ENCODE results near the gene ZNF736. TPM values are rescaled to one million over a fixed set of nuclear protein-coding genes. Genes with fewer than 3 reads are reported as not detected.

ZNF736 gene
- total RNA-seq: 10.6 and 19.1 TPM in 2 replicates

GRCh38 chr7:64313740-64314491 lies at the start of gene ZNF736:
TSS of gene ZNF736 (plus strand) at chr7:64313961. CDS start at chr7:64314151, 190 bp downstream.

Other genes with a start within 250 kb of the ZNF736 start
- not detected in 2 replicates for gene ZNF735, start 106.8 kb upstream of the ZNF736 start, total RNA-seq
- not detected in 2 replicates for gene ZNF679, start 85.5 kb upstream of the ZNF736 start, total RNA-seq
- gene ZNF680, start 249.1 kb downstream of the ZNF736 start, total RNA-seq: 6.5 and 14.7 TPM in 2 replicates

Data from nasal cavity respiratory epithelium epithelial cell of viscerocranial mucosa (primary cell).